ENCODE data around the gene B4GALT5. TPM values are rescaled to one million over a fixed set of nuclear protein-coding genes. Genes with fewer than 3 reads are reported as not detected.

The B4GALT5 gene
- total RNA-seq, 3 donors from 2014 or later (not counting 1 experiment from before 2014, with no cell fraction given) = 15.5 to 29.1 (median 28.6) TPM

DNA sequence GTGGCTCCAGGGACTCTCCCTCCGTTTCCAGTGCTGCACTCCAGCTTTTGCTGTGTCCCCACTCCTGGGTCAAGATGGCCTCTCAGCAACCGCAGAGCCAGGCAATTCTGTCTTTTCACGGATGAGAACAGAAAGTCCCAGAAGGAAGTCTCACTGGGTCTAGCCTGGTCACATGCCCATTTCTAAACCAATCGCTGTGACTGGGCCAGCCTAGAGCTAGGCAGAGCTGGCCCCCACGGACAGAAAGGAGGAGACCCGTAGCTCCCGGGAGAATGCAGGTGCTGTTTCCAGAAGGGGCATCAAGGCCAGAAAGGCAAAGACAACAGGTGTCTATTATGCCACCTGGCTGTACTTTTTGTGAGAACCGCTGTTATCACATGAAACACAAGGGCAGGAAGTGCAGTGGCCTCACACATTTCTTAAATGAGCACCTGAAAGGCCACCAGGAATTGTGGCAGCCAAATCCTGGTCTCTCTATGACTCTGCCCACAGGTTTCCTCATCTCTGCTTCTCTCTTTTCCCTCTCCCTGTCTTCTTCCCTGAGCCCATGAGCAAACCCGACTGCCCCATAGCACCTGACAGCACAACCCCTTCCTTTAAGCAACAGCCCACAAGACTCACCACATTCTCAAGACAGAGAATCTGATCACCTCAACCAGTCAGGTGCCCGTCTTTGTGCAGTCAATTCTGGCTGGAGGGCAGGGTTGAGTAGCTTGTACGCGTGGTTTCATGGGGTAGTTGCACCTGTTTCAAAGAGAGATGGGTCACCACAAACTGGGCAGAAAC is 37.1 kb upstream of the B4GALT5 start:
- H3K36me3 Mint-ChIP-seq = no peaks in the 10 kb centered on the region
- peaks cover 16% of the 10 kb centered on the region for H3K4me1 ChIP-seq (ENCODE audit: control insufficient read depth, insufficient read depth, low read length)
- TF ChIP-seq CTCF (IDR thresholded peaks at IDR 0.05) = no peak
- intact Hi-C loops (cut with micrococcal nuclease) = no loop called here
- ATAC-seq = peak; percentile 21 to 57 (median 57)
- H3K36me3 ChIP-seq (ENCODE audit: control insufficient read depth, insufficient read depth, low read length) = no peaks in the 10 kb centered on the region
- H3K27me3 Mint-ChIP-seq (ENCODE audit: low read depth in 2 of 2) = peaks cover 0 to 3% of the 10 kb centered on the region in 2 donors
- H3K27ac ChIP-seq (ENCODE audit: low read length) = no peak overlapping the region
- no peak overlapping the region for H3K4me3 Mint-ChIP-seq
- no peaks in the 10 kb centered on the region for H3K9me3 ChIP-seq (ENCODE audit: control insufficient read depth, insufficient read depth, low read length)
- peak in 1 of 2 donors; percentile 21 for DNase-seq
- 57% methylated on average over 12 of the region's 12 CpGs for WGBS (ENCODE audit: insufficient coverage)
- H3K4me3 ChIP-seq (ENCODE audit: low read length) = no peak overlapping the region
- H3K27ac Mint-ChIP-seq = no peak overlapping the region
- peaks cover 0 to 7% of the 10 kb centered on the region in 2 donors for H3K4me1 Mint-ChIP-seq
- H3K9me3 Mint-ChIP-seq = no peaks in the 10 kb centered on the region
- no peaks in the 10 kb centered on the region for H3K27me3 ChIP-seq (ENCODE audit: control insufficient read depth, insufficient read depth, low read length)

DNA sequence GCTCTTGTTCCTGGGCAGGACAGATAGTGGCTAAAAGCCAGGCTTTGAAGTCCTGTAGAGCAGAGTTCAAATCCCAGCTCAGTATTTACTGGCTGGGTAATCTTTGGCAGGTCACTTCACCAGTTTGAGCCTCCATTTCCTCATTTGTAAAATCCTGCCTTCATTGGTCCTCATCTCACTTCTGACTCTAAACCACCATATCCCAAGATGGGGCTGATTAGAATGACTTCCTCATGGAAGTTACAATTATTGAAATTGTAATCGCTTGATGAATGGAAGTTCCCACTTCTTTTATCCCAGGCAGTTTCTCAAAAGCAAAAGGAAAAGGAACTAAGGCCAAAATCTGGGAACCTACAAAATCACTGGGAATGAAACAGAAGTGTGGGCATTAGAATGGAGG is 35.9 kb upstream of the B4GALT5 start:
- no peaks in the 10 kb centered on the region for H3K36me3 ChIP-seq (ENCODE audit: control insufficient read depth, insufficient read depth, low read length)
- peaks cover 0 to 7% of the 10 kb centered on the region in 2 donors for H3K4me1 Mint-ChIP-seq
- peaks cover 0 to 3% of the 10 kb centered on the region in 2 donors for H3K27me3 Mint-ChIP-seq (ENCODE audit: low read depth in 2 of 2)
- no peak overlapping the region for H3K4me3 ChIP-seq (ENCODE audit: low read length)
- no peak overlapping the region for H3K27ac Mint-ChIP-seq
- intact Hi-C loops (cut with micrococcal nuclease) = no loop called here
- WGBS (ENCODE audit: insufficient coverage) = no CpG with 5 or more reads among the region's 1 CpG
- no peak overlapping the region for H3K27ac ChIP-seq (ENCODE audit: low read length)
- H3K36me3 Mint-ChIP-seq = no peaks in the 10 kb centered on the region
- H3K4me3 Mint-ChIP-seq = no peak overlapping the region
- no peaks in the 10 kb centered on the region for H3K9me3 ChIP-seq (ENCODE audit: control insufficient read depth, insufficient read depth, low read length)
- no peaks in the 10 kb centered on the region for H3K9me3 Mint-ChIP-seq
- ATAC-seq = no peak
- H3K4me1 ChIP-seq (ENCODE audit: control insufficient read depth, insufficient read depth, low read length) = peaks cover 16% of the 10 kb centered on the region
- no peak for DNase-seq
- no peaks in the 10 kb centered on the region for H3K27me3 ChIP-seq (ENCODE audit: control insufficient read depth, insufficient read depth, low read length)
- no peak for TF ChIP-seq CTCF (IDR thresholded peaks at IDR 0.05)

GRCh38 chr20:49748525-49748838 is 34.8 kb upstream of the B4GALT5 start:
- no peak overlapping the region for H3K27ac Mint-ChIP-seq
- TF ChIP-seq CTCF (IDR thresholded peaks at IDR 0.05) = no peak
- peaks cover 16% of the 10 kb centered on the region for H3K4me1 ChIP-seq (ENCODE audit: control insufficient read depth, insufficient read depth, low read length)
- intact Hi-C loops (cut with micrococcal nuclease) = no loop called here
- DNase-seq = no peak
- no peaks in the 10 kb centered on the region for H3K9me3 Mint-ChIP-seq
- no peaks in the 10 kb centered on the region for H3K36me3 Mint-ChIP-seq
- no peaks in the 10 kb centered on the region for H3K27me3 ChIP-seq (ENCODE audit: control insufficient read depth, insufficient read depth, low read length)
- no peaks in the 10 kb centered on the region for H3K9me3 ChIP-seq (ENCODE audit: control insufficient read depth, insufficient read depth, low read length)
- no peak for ATAC-seq
- H3K27me3 Mint-ChIP-seq (ENCODE audit: low read depth in 2 of 2) = peaks cover 0 to 3% of the 10 kb centered on the region in 2 donors
- no peak overlapping the region for H3K4me3 Mint-ChIP-seq
- WGBS (ENCODE audit: insufficient coverage) = 97% methylated on average over 3 of the region's 3 CpGs
- no peak overlapping the region for H3K27ac ChIP-seq (ENCODE audit: low read length)
- H3K4me1 Mint-ChIP-seq = peaks cover 0 to 7% of the 10 kb centered on the region in 2 donors
- no peaks in the 10 kb centered on the region for H3K36me3 ChIP-seq (ENCODE audit: control insufficient read depth, insufficient read depth, low read length)
- no peak overlapping the region for H3K4me3 ChIP-seq (ENCODE audit: low read length)

Measured in natural killer cell (primary cell).